ENCODE data around the gene KLHL3. TPM values are rescaled to one million over a fixed set of nuclear protein-coding genes. Genes with fewer than 3 reads are reported as not detected.

KLHL3 gene
- total and polyA plus RNA-seq, 5 donors, result 13.1 to 57.7 (median 40.2) TPM

GRCh38 chr5:137630972-137631370 is 104.9 kb downstream of the KLHL3 start:
- intact Hi-C loops (cut with DNase I), result loop anchor here in 2 of 4 donors (2.0 to 5.0 kb wide), 2 partner anchors 110 to 111 kb away; no protein-coding TSS in a partner anchor
- 37% methylated on average over 3 of the region's 3 CpGs for WGBS
- no peaks in the 10 kb centered on the region for H3K27me3 ChIP-seq (ENCODE audit: control insufficient read depth, insufficient read depth)
- ATAC-seq (peak in 1 of 2 donors; percentile 31), DNase-seq (no peak)
- no peak overlapping the region for H3K4me3 ChIP-seq (ENCODE audit: low read length)
- H3K27ac ChIP-seq (ENCODE audit: low read length), result peak overlapping the region; percentile 21
- H3K9me3 ChIP-seq (ENCODE audit: control insufficient read depth, low read length), result no peaks in the 10 kb centered on the region
- peaks cover 8% of the 10 kb centered on the region for H3K4me1 ChIP-seq (ENCODE audit: control insufficient read depth, insufficient read depth, low read length)

DNA sequence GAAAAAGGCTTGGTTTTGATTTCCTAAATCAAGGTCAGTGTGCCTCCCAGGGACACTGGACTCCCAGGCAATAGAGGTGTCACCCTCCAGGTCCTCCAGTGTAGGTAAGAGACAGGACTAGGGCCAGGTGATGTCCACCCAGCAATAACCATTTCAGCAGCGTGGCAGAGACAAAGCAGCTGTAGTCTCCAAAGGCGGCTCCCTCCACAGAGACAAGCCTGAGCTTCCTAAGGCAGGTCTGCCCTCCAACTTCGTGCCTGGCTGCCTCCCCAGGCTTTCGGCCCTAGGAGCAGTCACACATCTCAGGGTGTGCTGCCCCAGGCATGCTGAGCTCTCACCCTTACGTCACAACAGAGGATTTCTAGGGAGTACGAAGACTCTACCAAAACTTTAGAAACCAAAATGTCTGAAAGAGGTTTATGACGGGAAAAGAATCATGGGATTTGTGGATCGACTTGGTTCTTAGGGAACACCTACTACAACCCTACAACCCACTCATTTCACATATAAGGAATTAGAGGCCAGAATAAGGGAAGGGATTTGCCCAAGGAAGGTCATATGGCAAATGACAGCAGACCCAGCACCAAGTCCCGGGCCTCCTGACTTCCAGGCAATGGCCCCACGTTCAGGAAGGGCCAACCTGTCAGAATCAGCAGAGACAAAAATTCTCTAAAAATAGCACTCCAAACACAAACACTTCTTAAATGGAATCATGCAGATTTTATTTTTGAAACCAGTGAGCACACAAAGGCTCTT is 105.5 kb downstream of the KLHL3 start:
- Histone ChIP-seq H3K4me3 (ENCODE audit: low read length) (no peak overlapping the region), H3K27me3 (ENCODE audit: control insufficient read depth, insufficient read depth) (no peaks in the 10 kb centered on the region), H3K27ac (ENCODE audit: low read length) (peak overlapping the region; percentile 94), H3K9me3 (ENCODE audit: control insufficient read depth, low read length) (no peaks in the 10 kb centered on the region), H3K4me1 (ENCODE audit: control insufficient read depth, insufficient read depth, low read length) (peaks cover 8% of the 10 kb centered on the region)
- DNase-seq (no peak), ATAC-seq (peak; percentile 48 to 56)
- WGBS, result 61% methylated on average over 10 of the region's 10 CpGs
- intact Hi-C loops (cut with DNase I), result loop anchor here in 2 of 4 donors (2.0 to 5.0 kb wide), 2 partner anchors 110 to 112 kb away; no protein-coding TSS in a partner anchor

- ATAC-seq, result peak; percentile 68 to 80
- no peaks in the 10 kb centered on the region for H3K9me3 ChIP-seq (ENCODE audit: control insufficient read depth, low read length)
- no peak overlapping the region for H3K4me3 ChIP-seq (ENCODE audit: low read length)
- WGBS, result 25% methylated on average over 4 of the region's 4 CpGs
- H3K4me1 ChIP-seq (ENCODE audit: control insufficient read depth, insufficient read depth, low read length), result peaks cover 8% of the 10 kb centered on the region
- peak overlapping the region; percentile 94 for H3K27ac ChIP-seq (ENCODE audit: low read length)
- H3K27me3 ChIP-seq (ENCODE audit: control insufficient read depth, insufficient read depth), result no peaks in the 10 kb centered on the region
- no peak for DNase-seq
- intact Hi-C loops (cut with DNase I), result loop anchor here (2.0 to 10.0 kb wide), 4 partner anchors 108 to 115 kb away; partner anchors contain the start of gene KLHL3 (in 1 of the 4)
Measured at GRCh38 chr5:137629646-137630045, 106.2 kb downstream of the KLHL3 start.

- Histone ChIP-seq H3K27me3 (ENCODE audit: control insufficient read depth, insufficient read depth) (no peaks in the 10 kb centered on the region), H3K27ac (ENCODE audit: low read length) (no peak overlapping the region), H3K9me3 (ENCODE audit: control insufficient read depth, low read length) (no peaks in the 10 kb centered on the region), H3K4me3 (ENCODE audit: low read length) (no peak overlapping the region), H3K4me1 (ENCODE audit: control insufficient read depth, insufficient read depth, low read length) (peaks cover 8% of the 10 kb centered on the region)
- DNase-seq, result no peak
- ATAC-seq, result no peak
- intact Hi-C loops (cut with DNase I), result loop anchor here in 2 of 4 donors (5.0 to 10.0 kb wide), 2 partner anchors 110 to 117 kb away; partner anchors contain the start of gene KLHL3 (in 1 of the 2)
- WGBS, result 96% methylated on average over 3 of the region's 3 CpGs
Measured at GRCh38 chr5:137627706-137628105, 108.2 kb downstream of the KLHL3 start.

GRCh38 chr5:137627293-137627692 is 108.6 kb downstream of the KLHL3 start:
- DNase-seq (no peak), ATAC-seq (no peak)
- no peak overlapping the region for H3K4me3 ChIP-seq (ENCODE audit: low read length)
- H3K27me3 ChIP-seq (ENCODE audit: control insufficient read depth, insufficient read depth), result no peaks in the 10 kb centered on the region
- intact Hi-C loops (cut with DNase I), result loop anchor here in 2 of 4 donors (5.0 to 10.0 kb wide), 2 partner anchors 110 to 118 kb away; partner anchors contain the start of gene KLHL3 (in 1 of the 2)
- H3K4me1 ChIP-seq (ENCODE audit: control insufficient read depth, insufficient read depth, low read length), result peaks cover 8% of the 10 kb centered on the region
- H3K27ac ChIP-seq (ENCODE audit: low read length), result no peak overlapping the region
- no peaks in the 10 kb centered on the region for H3K9me3 ChIP-seq (ENCODE audit: control insufficient read depth, low read length)
- WGBS, result 46% methylated on average over 3 of the region's 3 CpGs

GRCh38 chr5:137624786-137625349 is 111.0 kb downstream of the KLHL3 start:
- H3K9me3 ChIP-seq (ENCODE audit: control insufficient read depth, low read length), result no peaks in the 10 kb centered on the region
- peak; percentile 31 to 79 (median 73) for DNase-seq
- peaks cover 12% of the 10 kb centered on the region for H3K4me1 ChIP-seq (ENCODE audit: control insufficient read depth, insufficient read depth, low read length)
- H3K27me3 ChIP-seq (ENCODE audit: control insufficient read depth, insufficient read depth), result no peaks in the 10 kb centered on the region
- ATAC-seq, result no peak
- H3K4me3 ChIP-seq (ENCODE audit: low read length), result no peak overlapping the region
- 56% methylated on average over 5 of the region's 5 CpGs for WGBS
- intact Hi-C loops (cut with DNase I), result loop anchor here in 2 of 4 donors (5.0 to 10.0 kb wide), 2 partner anchors 112 to 120 kb away; partner anchors contain the start of gene KLHL3 (in 1 of the 2)
- H3K27ac ChIP-seq (ENCODE audit: low read length), result peak overlapping the region; percentile 53

GRCh38 chr5:137622850-137623249 is 113.0 kb downstream of the KLHL3 start:
- H3K27ac ChIP-seq (ENCODE audit: low read length), result peak overlapping the region; percentile 96
- no peak overlapping the region for H3K4me3 ChIP-seq (ENCODE audit: low read length)
- ATAC-seq (peak; percentile 63 to 71), DNase-seq (peak; percentile 74 to 88 (median 85))
- intact Hi-C loops (cut with DNase I), result loop anchor here in 1 of 4 donors (10.0 kb wide), 1 partner anchor 122 kb away; no protein-coding TSS in a partner anchor
- WGBS, result 55% methylated on average over 5 of the region's 5 CpGs
- no peaks in the 10 kb centered on the region for H3K9me3 ChIP-seq (ENCODE audit: control insufficient read depth, low read length)
- H3K27me3 ChIP-seq (ENCODE audit: control insufficient read depth, insufficient read depth), result no peaks in the 10 kb centered on the region
- peaks cover 11% of the 10 kb centered on the region for H3K4me1 ChIP-seq (ENCODE audit: control insufficient read depth, insufficient read depth, low read length)

DNA sequence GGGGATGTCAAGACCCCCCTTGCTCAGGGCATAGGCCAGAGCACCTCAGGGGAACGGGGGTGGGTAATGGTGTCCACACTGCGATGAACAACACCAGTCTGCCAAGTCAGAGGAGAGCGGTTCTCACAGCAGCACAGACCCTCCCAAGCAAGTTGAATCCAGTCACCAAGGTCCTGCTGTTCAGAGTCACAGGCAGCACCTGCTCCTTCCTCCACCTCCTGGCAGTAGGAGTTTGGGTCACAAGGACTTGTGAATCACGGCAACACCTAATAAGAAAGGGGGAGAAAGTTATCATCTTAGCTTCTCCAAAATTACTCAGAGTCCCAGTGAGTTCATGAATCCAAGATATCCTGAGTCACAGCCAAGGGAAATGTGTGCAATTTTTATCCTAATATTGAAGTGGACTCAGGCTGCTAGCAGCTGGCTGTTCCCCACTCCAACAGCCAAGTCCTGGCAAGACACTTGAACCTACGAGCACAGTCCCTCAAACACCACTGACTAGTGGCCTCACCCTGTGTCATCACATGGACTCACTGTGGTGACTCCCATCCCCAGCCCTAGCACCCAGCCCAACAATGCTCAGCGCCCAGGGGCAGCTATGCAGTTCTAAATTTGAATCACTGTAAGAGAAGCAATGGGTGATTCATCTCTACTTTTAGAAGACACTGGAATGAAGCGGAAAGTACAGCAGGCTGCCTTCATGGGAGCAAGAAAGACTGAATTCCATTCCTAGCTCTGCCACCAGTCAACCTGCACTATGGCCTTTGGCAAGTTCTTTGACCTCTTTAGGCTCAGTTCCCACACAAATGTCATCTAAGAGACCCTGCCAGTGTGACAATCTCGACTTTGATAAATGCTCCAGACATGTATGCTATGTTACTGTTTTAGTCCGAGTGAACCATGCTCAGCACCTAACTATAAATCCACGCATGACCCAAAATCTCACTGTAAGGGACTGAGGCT is 113.7 kb downstream of the KLHL3 start:
- Histone ChIP-seq H3K9me3 (ENCODE audit: control insufficient read depth, low read length) (no peaks in the 10 kb centered on the region), H3K27me3 (ENCODE audit: control insufficient read depth, insufficient read depth) (no peaks in the 10 kb centered on the region), H3K4me3 (ENCODE audit: low read length) (no peak overlapping the region), H3K4me1 (ENCODE audit: control insufficient read depth, insufficient read depth, low read length) (peaks cover 11% of the 10 kb centered on the region), H3K27ac (ENCODE audit: low read length) (peak overlapping the region; percentile 96)
- DNase-seq (peak; percentile 75 to 83 (median 80)), ATAC-seq (peak; percentile 86 to 89)
- intact Hi-C loops (cut with DNase I), result loop anchor here in 1 of 4 donors (10.0 kb wide), 1 partner anchor 123 kb away; no protein-coding TSS in a partner anchor
- 55% methylated on average over 10 of the region's 10 CpGs for WGBS

- 56% methylated on average over 3 of the region's 3 CpGs for WGBS
- intact Hi-C loops (cut with DNase I), result loop anchor here in 1 of 4 donors (10.0 kb wide), 1 partner anchor 123 kb away; no protein-coding TSS in a partner anchor
- Histone ChIP-seq H3K27me3 (ENCODE audit: control insufficient read depth, insufficient read depth) (no peaks in the 10 kb centered on the region), H3K27ac (ENCODE audit: low read length) (peak overlapping the region; percentile 96), H3K4me1 (ENCODE audit: control insufficient read depth, insufficient read depth, low read length) (peaks cover 11% of the 10 kb centered on the region), H3K4me3 (ENCODE audit: low read length) (no peak overlapping the region), H3K9me3 (ENCODE audit: control insufficient read depth, low read length) (no peaks in the 10 kb centered on the region)
- DNase-seq (no peak), ATAC-seq (peak; percentile 5 to 9)
Measured at GRCh38 chr5:137621306-137621705, 114.6 kb downstream of the KLHL3 start.

- 38% methylated on average over 12 of the region's 12 CpGs for WGBS
- DNase-seq (peak; percentile 79 to 92 (median 90)), ATAC-seq (peak; percentile 27 to 41)
- intact Hi-C loops (cut with DNase I), result no loop called here
- no peaks in the 10 kb centered on the region for H3K27me3 ChIP-seq (ENCODE audit: control insufficient read depth, insufficient read depth)
- peak overlapping the region; percentile 33 for H3K27ac ChIP-seq (ENCODE audit: low read length)
- H3K4me1 ChIP-seq (ENCODE audit: control insufficient read depth, insufficient read depth, low read length), result peaks cover 11% of the 10 kb centered on the region
- no peaks in the 10 kb centered on the region for H3K9me3 ChIP-seq (ENCODE audit: control insufficient read depth, low read length)
- H3K4me3 ChIP-seq (ENCODE audit: low read length), result no peak overlapping the region
Measured at GRCh38 chr5:137619191-137619870, 116.6 kb downstream of the KLHL3 start.

Measured in right cardiac atrium (tissue), 5 donors.